H1 (cell line): Measurements from ENCODE around the gene SPAG16. TPM values are rescaled to one million over a fixed set of nuclear protein-coding genes. Genes with fewer than 3 reads are reported as not detected.

ENCODE experiments used
- CTCF ChIA-PET: fragments of 300-600 bp; sonication (Branson Sonifier 250); formaldehyde crosslinking; loops from one replicate; lab custom pipeline; 2021; ENCODE audit not compliant: partially characterized antibody; lab: Charles Lee
- POLR2A ChIA-PET: fragments of 300-600 bp; sonication (Branson Sonifier 250); formaldehyde crosslinking; loops from one replicate; lab custom pipeline; 2021; ENCODE audit warnings: inconsistent platforms; ENCODE audit not compliant: partially characterized antibody; lab: Charles Lee
- DNase-seq, 2 experiments: peaks; one replicate each; pipeline versions ENCODE4 v3.0.0 to v3.0.0-alpha.2; 2010 to 2022; ENCODE audit warnings: low spot score in 2 of 2, low read depth in 1 of 2, mixed read lengths in 1 of 2
- FAIRE-seq: peaks from 2 replicates; lab custom pipeline; 2011; peaks lifted over from hg19 to GRCh38; lab: Jason Lieb, UNC
- H2AFZ ChIP-seq: 2 replicates; pipeline ENCODE4 v1.8.1; 2012; ENCODE audit warnings: low read length, inconsistent platforms
- H2AK5ac ChIP-seq: 2 replicates; pipeline ENCODE4 v1.6.1; 2013; ENCODE audit warnings: low read depth, low read length
- H2BK120ac ChIP-seq: replicated peaks from 2 replicates; pipeline ENCODE3; 2013; ENCODE audit warnings: low read depth, low read length, inconsistent platforms
- H2BK12ac ChIP-seq: 2 replicates; pipeline ENCODE4 v1.6.1; 2013; ENCODE audit warnings: low read depth, low read length
- H2BK15ac ChIP-seq: 2 replicates; pipeline ENCODE4 v1.6.1; 2013; ENCODE audit warnings: low read length
- H2BK20ac ChIP-seq: 2 replicates; pipeline ENCODE4 v1.6.1; 2013; ENCODE audit warnings: low read length
- H2BK5ac ChIP-seq: 2 replicates; pipeline ENCODE4 v1.6.1; 2013; ENCODE audit warnings: low read depth, low read length
- H3K14ac ChIP-seq: 2 replicates; pipeline ENCODE4 v1.6.1; 2013; ENCODE audit warnings: inconsistent platforms; ENCODE audit not compliant: insufficient read length
- H3K18ac ChIP-seq: 2 replicates; pipeline ENCODE4 v1.6.1; 2013; ENCODE audit warnings: low read length; ENCODE audit errors: extremely low read depth
- H3K23ac ChIP-seq: 2 replicates; pipeline ENCODE4 v1.6.1; 2013; ENCODE audit warnings: inconsistent platforms; ENCODE audit not compliant: insufficient read length
- H3K23me2 ChIP-seq: 2 replicates; pipeline ENCODE4 v1.6.1; 2013; ENCODE audit warnings: low read depth, low read length
- H3K27ac ChIP-seq: 2 replicates; pipeline ENCODE4 v1.6.1; 2011; ENCODE audit warnings: low read depth, low read length, inconsistent platforms
- H3K27me3 ChIP-seq, 4 experiments: replicated peaks in 1 of 4; 1 replicate in 1 of 4; 2 replicates in 3 of 4; pipeline versions ENCODE4 v1.6.1 to v1.8.1; 2011 to 2013; ENCODE audit warnings: low read length in 3 of 4, mild to moderate bottlenecking in 3 of 4, inconsistent platforms in 2 of 4, mixed read lengths in 2 of 4, moderate library complexity in 1 of 4; ENCODE audit not compliant: control insufficient read depth in 3 of 4, insufficient read depth in 3 of 4; ENCODE audit errors: extremely low read depth in 1 of 4
- H3K36me3 ChIP-seq, 4 experiments: 2 replicates each; pipeline versions ENCODE4 v1.6.1 to v1.8.1; 2011 to 2013; ENCODE audit warnings: mild to moderate bottlenecking in 4 of 4, low read length in 3 of 4, moderate library complexity in 2 of 4, control low read depth in 1 of 4, inconsistent platforms in 1 of 4; ENCODE audit not compliant: insufficient read depth in 4 of 4, control insufficient read depth in 2 of 4
- H3K4ac ChIP-seq: replicated peaks from 2 replicates; pipeline ENCODE3; 2013; ENCODE audit warnings: low read length, low read depth, mixed read lengths, inconsistent platforms; ENCODE audit not compliant: insufficient read length
- H3K4me1 ChIP-seq, 4 experiments: replicated peaks in 1 of 4; 1 replicate in 1 of 4; 2 replicates in 3 of 4; pipeline versions ENCODE4 v1.6.1 to v1.8.1; 2011 to 2013; ENCODE audit warnings: low read length in 3 of 4, inconsistent platforms in 2 of 4, mixed read lengths in 1 of 4; ENCODE audit not compliant: insufficient read depth in 4 of 4, control insufficient read depth in 3 of 4
- H3K4me2 ChIP-seq, 2 experiments: 2 replicates each; pipeline versions ENCODE4 v1.6.1 to v1.8.1; 2011 to 2013; ENCODE audit warnings: low read depth in 2 of 2, low read length in 2 of 2, control low read depth in 1 of 2, inconsistent platforms in 1 of 2, mild to moderate bottlenecking in 1 of 2; ENCODE audit not compliant: insufficient read depth in 1 of 2
- H3K4me3 ChIP-seq, 4 experiments: fragments of 200-600, 300-600 bp in 1 of 4; sonication (generic), shearing (Covaris generic), sonication (Bioruptor Twin) in 1 of 4; 2 replicates each; pipeline versions ENCODE4 v1.5.1 to v1.8.1; 2011 to 2016; ENCODE audit warnings: low read length in 4 of 4, low read depth in 3 of 4, control low read depth in 2 of 4, inconsistent platforms in 2 of 4, mild to moderate bottlenecking in 2 of 4, mixed read lengths in 1 of 4, moderate library complexity in 1 of 4; ENCODE audit not compliant: insufficient read depth in 2 of 4; ENCODE audit errors: extremely low read depth in 1 of 4
- H3K56ac ChIP-seq: replicated peaks from 2 replicates; pipeline ENCODE3; 2013; ENCODE audit warnings: low read depth, mild to moderate bottlenecking, mixed read lengths, low read length, inconsistent platforms; ENCODE audit not compliant: insufficient read length
- H3K79me1 ChIP-seq: 2 replicates; pipeline ENCODE4 v1.6.1; 2013; ENCODE audit warnings: low read depth, low read length, control low read depth
- H3K79me2 ChIP-seq, 2 experiments: 2 replicates each; pipeline versions ENCODE4 v1.6.1 to v1.8.1; 2012 to 2013; ENCODE audit warnings: low read length in 2 of 2, mild to moderate bottlenecking in 2 of 2, inconsistent platforms in 1 of 2; ENCODE audit not compliant: insufficient read depth in 2 of 2, control insufficient read depth in 1 of 2
- H3K9ac ChIP-seq, 4 experiments: replicated peaks in 1 of 4; 1 replicate in 1 of 4; 2 replicates in 3 of 4; pipeline versions ENCODE4 v1.6.1 to v1.8.1; 2011 to 2013; ENCODE audit warnings: low read depth in 3 of 4, low read length in 3 of 4, control low read depth in 2 of 4, mild to moderate bottlenecking in 2 of 4, moderate library complexity in 2 of 4, inconsistent platforms in 1 of 4; ENCODE audit errors: extremely low read depth in 1 of 4
- H3K9me3 ChIP-seq, 2 experiments: 2 replicates each; pipeline versions ENCODE4 v1.6.1 to v1.8.1; 2012 to 2013; ENCODE audit warnings: mild to moderate bottlenecking in 2 of 2, moderate library complexity in 2 of 2, control low read depth in 1 of 2, inconsistent platforms in 1 of 2, low read depth in 1 of 2, low read length in 1 of 2, mixed read lengths in 1 of 2; ENCODE audit not compliant: insufficient read depth in 2 of 2
- H4K20me1 ChIP-seq, 2 experiments: replicated peaks in 1 of 2; 2 replicates each; pipeline versions ENCODE3 to v1.8.1; 2011 to 2013; ENCODE audit warnings: inconsistent platforms in 2 of 2, low read length in 2 of 2, mild to moderate bottlenecking in 1 of 2; ENCODE audit not compliant: insufficient read depth in 2 of 2, control insufficient read depth in 1 of 2
- H4K5ac ChIP-seq: 2 replicates; pipeline ENCODE4 v1.6.1; 2013; ENCODE audit warnings: low read length, low read depth, mixed read lengths, inconsistent platforms; ENCODE audit not compliant: insufficient read length
- H4K8ac ChIP-seq: 2 replicates; pipeline ENCODE4 v1.8.0; 2013; ENCODE audit warnings: mild to moderate bottlenecking, moderate library complexity, low read length, inconsistent platforms; ENCODE audit not compliant: insufficient read depth; ENCODE audit errors: extremely low read depth
- H4K91ac ChIP-seq: replicated peaks from 2 replicates; pipeline ENCODE3; 2013; ENCODE audit warnings: low read length, mixed read lengths, inconsistent platforms; ENCODE audit not compliant: insufficient read length
- MAFK ChIP-seq: IDR thresholded peaks from 2 replicates; pipeline ENCODE4 v1.6.1; 2012; ENCODE audit warnings: low read depth, mild to moderate bottlenecking, improper control_type of control experiment, low read length
- WGBS, 2 experiments: shearing (Covaris generic) in 1 of 2; methylation state at CpG; one replicate each; pipeline versions ENCODE4 v1.1.6 to v1.1.7; 2013 to 2015; ENCODE audit warnings: low lambda C conversion rate in 2 of 2, mixed read lengths in 2 of 2, inconsistent platforms in 1 of 2, low coverage in 1 of 2, missing lambda C conversion rate in 1 of 2; ENCODE audit not compliant: insufficient replicate concordance in 2 of 2, insufficient coverage in 1 of 2, insufficient read length in 1 of 2; ENCODE audit errors: extremely low coverage in 1 of 2, missing lambda C conversion rate in 1 of 2; 5-methylcytosine and 5-hydroxymethylcytosine counted together
- polyA plus RNA-seq, 7 experiments: library from polyadenylated mRNA; depleted of rRNA in 3 of 7; stranded (reverse) in 5 of 7; unstranded in 2 of 7; fragments of >200 nt in 5 of 7; fragments of 200-250 nt in 2 of 7; gene quantifications; 1 replicate in 5 of 7; 2 replicates in 1 of 7; 4 replicates in 1 of 7; pipeline versions ENCODE4 v1.2.1 to v1.2.3, GENCODE V29; 2011 to 2013; ENCODE audit warnings: missing spikeins in 2 of 7, mixed read lengths in 2 of 7
- total RNA-seq: library from RNA; stranded (reverse); fragmentation: NEBNext Ultra II Directional; extraction: Animal tissue kit (Norgen Biotek cat#: 25700); gene quantifications from 2 replicates; pipeline ENCODE4 v1.2.1, GENCODE V29; 2021

SPAG16 gene
- total and polyA plus RNA-seq, 2 of the 8 experiments (the other 6 are each of a cell fraction or from before 2014, with no cell fraction given): 6.0 to 14.9 TPM

GRCh38 chr2:214277880-214278279, 993.6 kb downstream of the SPAG16 start:
- no peak overlapping the region for H3K4ac ChIP-seq
- no peak overlapping the region for H2BK12ac ChIP-seq
- H3K14ac ChIP-seq: no peak overlapping the region
- H3K56ac ChIP-seq: no peak overlapping the region
- H3K27ac ChIP-seq: no peak overlapping the region
- no peaks in the 10 kb centered on the region for H4K20me1 ChIP-seq
- H3K23ac ChIP-seq: no peak overlapping the region
- no peaks in the 10 kb centered on the region for H3K79me1 ChIP-seq
- no peak overlapping the region for H2BK120ac ChIP-seq
- FAIRE-seq (no peak), DNase-seq (no peak)
- H3K79me2 ChIP-seq: no peaks in the 10 kb centered on the region
- no peaks in the 10 kb centered on the region for H3K36me3 ChIP-seq
- POLR2A ChIA-PET: no interaction called here
- no peak overlapping the region for H2AK5ac ChIP-seq
- H3K4me1 ChIP-seq: no peaks in the 10 kb centered on the region
- no peak overlapping the region for H3K18ac ChIP-seq
- TF ChIP-seq MAFK: no peak
- no peaks in the 10 kb centered on the region for H3K23me2 ChIP-seq
- no peak overlapping the region for H4K91ac ChIP-seq
- no peak overlapping the region for H2BK20ac ChIP-seq
- no peak overlapping the region for H2BK15ac ChIP-seq
- no peak overlapping the region for H3K4me2 ChIP-seq
- H3K9me3 ChIP-seq: no peaks in the 10 kb centered on the region
- 76% methylated on average over 9 of the region's 9 CpGs; no CpG with 5 or more reads in 1 of the 2 experiments for WGBS, 2 experiments
- no peak overlapping the region for H2AFZ ChIP-seq
- H3K9ac ChIP-seq: no peak overlapping the region
- no peak overlapping the region for H4K5ac ChIP-seq
- H4K8ac ChIP-seq: no peak overlapping the region
- peaks cover 0 to 2% (median 0%) of the 10 kb centered on the region in 4 experiments; a peak in 1 of 7 replicates for H3K27me3 ChIP-seq
- CTCF ChIA-PET: interaction anchor here (0.5 kb wide), 1 partner anchor 189 kb away, joined by 3 read pairs; no protein-coding TSS in a partner anchor
- no peak overlapping the region for H2BK5ac ChIP-seq
- H3K4me3 ChIP-seq: no peak overlapping the region
